ENCODE measurements around the gene OSTC.

The OSTC gene

DNA sequence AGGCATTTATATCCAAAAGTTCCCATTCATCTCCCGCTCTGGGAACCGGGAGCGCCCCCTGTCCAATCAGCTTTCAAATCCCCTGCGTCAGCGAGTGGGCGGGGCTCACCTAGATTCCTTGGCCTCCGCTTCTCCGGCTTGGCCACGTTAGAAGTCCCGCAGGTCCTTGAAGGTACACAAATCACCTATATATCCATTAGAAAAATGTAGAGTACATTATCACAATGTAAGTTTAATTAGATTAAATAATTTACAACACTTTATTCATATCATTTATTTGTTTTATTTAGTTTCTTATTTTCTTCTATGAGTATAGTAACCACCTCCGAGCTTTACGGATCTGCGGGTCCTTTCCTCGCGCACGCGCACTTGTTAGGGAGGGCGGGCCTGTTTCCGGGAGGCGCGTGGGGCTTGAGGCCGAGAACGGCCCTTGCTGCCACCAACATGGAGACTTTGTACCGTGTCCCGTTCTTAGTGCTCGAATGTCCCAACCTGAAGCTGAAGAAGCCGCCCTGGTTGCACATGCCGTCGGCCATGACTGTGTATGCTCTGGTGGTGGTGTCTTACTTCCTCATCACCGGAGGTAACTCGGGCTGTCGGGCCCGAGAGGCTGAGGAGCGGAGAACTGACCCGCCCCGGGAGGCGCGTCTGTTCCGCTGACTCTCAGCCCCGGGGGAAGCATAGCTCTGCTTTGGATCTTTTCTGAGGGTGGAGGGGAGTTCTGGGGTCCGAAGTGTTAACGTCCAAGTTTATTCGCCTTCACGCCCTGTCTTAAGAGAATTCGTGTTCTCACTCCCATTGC, at the start of gene OSTC:
Gene OSTC, plus strand, starts transcription at position 388 of the 802 bp plus-strand sequence. Its CDS starts 57 bp downstream, at position 445.
- DNase-seq, result peak; percentile 92

DNA sequence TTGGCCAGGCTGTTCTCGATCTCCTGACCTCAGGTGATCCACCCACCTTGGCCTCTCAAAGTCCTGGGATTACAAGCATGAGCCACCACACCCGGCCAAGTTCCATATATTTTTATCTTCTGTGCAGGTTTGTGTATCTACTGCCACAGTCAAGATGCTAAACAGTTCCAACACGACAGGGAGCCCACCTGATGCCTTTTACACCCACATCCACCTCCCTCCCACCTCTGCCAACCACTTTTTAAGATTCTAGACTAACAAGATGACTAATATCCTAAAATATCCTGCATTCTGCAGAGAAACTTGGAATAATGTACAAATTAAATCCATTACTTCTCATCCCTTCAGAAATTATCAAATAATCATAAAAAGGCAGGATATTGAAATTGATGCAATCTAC, 49.3 kb upstream of the OSTC start:
- no peak for DNase-seq

DNA sequence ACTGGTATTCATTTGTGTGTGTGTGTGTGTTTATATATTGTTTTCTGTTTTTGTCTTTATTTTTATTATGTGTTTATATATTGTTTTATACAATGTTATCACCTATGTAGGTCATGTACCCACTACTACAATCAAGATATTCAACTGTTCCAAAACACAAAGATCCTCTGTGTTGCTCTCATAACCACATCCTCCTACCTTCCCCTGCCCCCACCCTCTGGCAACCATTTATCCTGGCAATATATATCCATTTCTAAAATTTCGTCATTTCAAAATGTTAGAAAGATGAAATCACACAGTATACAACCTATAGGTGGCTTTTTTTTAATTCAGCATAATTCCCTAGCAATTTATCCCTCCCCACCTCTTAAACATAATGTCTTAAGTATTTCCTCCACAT, 48.9 kb upstream of the OSTC start:
- no peak for DNase-seq

DNA sequence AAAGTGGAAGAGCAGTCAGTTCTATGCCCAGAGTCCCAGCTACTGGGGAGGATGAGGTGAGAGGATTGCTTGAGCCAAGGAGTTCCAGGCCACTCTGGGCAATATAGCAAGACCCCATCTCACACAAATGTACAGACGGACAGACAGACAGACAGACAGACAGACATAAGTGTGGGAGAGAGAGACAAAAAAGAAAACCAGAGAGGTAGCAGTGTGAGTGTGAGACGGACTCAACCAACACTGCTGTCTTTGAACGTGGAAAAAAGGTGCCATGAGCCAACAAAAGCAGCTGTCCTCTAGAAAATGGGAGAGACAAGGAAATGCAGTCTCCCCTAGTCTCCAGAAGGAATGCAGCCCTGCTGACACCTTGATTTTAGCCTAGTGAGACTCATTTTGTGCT, 48.2 kb upstream of the OSTC start:
- DNase-seq, result no peak

DNA sequence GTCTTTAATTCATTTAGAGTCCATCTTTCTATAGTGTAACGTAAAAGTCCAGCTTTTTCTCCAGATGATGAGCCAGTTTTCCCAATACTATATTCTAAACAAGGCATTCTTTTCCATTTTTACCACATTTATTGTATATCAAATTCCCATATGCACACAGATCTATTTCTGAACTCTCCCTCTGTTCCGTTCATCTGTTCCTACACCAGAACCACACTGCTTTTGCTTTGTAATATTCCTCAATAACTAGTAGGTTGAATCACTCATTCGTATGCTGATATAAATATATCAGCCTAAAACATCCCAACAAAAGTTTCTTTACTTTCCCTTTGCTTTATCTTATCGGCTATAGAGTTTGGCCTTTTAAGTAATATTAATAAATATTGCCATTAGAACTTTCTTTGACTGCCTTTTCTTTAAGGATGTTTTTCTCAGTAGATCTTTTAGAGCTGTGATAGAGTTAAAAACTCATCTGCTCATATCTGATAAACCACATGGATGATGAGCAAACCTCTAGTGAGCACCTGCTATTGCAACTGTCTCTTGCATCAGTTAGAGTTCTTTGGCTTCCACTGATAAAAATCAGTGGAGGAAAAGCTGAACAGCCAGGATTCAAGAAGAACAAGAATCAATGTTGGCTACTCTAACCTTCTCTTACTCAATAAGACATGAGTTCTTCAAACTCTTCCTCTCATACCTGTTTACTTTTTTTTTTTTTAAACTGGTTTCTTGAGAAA, 43.2 kb upstream of the OSTC start:
- no peak for DNase-seq

DNA sequence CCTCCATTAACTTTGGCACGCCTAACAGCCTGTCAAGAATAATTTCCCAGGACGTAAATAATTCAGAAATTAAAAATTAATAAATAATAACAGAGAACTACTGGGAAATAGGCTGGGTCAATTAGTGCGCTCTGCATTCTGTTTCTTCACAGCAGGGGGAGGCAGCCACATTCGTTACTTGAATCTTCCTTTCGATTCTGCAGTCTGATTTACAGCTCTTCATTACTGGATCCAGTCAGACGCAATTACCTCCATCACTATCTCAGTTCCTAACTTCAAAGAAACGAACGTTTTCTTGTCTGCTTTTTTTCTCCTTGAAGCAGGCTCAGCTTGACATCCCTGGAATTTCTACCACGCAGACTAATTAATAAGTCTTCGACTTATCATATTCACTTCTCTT, 39.0 kb upstream of the OSTC start:
- no peak for DNase-seq

DNA sequence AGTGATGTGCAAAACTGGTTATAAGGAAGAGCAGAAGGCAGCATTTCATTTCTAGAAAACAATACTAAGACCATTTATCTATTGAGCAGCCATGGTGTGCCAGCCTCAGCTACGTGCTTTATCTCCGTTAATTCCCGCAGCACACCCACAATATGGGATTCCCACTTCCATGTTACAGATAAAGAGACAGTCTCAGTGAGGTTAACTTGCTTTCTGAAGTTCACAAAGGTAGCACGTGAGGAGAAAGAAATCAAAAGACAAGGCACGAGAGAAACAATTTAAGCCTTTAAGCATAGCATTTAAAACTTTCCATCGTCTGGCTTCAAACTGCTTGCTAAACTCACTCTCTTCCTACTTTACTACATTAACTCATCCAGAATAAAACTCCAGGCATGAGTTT, 38.0 kb upstream of the OSTC start:
- DNase-seq, result no peak

DNA sequence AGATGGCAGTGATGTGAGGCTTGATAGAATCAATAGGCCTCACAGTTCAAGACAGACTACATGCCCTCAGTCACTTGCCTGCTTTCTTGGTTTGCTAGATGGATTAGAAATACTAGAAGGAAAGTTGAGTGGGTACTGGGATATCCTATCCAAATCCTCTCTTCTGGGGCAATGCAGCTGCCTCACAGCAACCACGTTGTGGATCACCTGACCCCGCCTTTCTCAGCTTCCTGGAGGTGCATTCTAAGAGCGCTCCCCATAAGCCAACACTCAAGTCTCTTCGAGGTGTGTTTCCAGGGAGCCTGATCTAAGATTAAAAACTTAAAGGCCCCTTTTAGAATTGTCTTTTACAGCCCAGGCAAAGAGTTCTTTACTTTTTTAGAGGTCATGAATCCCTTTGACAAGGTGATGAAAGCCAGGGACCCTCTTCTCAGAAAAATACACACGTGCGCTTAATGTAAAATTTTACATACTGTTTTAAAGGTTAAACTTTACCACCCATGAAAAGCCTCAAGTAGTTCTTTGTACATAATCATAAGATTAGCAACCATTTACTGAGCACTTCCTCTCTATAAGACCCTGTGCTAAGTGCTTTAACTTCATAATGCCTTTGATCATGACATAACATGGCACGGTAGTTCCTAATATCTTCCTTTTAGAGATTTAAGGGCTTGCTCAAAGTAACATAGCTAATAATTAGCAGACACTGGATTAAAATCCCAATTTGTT, 30.9 kb upstream of the OSTC start:
- DNase-seq, result no peak

DNA sequence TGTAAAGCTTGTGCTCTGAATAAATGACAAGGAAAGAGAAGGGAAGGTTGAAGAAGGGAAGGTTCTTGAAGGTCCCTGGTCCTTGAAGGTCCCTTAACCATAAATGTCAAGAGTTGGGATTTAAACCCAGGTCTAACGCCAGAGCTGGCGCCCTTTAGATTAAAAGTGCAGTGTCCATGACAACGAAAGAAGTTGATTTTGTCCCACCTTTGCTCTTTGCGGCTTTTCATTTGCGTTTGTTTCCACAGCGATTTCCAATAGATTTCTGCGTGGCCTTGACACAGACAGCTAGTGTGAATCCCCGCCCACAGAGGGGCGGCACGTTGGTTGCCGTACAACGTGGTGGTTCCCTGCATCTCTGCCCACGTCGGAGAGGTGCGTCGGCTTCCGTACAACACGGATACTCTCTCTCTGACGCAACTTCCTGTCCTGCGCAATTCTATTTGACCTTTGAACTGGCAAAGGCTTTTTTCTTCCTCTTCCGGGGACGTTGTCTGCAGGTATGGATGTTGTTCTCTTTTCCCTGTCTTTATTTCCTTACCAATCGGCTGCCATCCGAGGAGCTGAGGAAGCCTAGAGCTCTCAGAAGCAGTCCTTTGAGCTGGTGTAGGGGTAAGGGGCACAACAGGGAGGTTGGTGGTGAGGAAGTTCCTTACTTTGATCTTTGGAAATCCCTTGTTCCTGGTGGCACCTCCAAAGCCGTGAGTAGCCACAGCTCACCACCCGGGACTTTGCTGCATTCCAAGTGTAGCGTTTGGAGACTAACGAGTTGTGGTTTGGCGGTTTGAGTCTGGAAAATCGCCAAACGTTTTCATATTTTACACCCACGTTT, 30.1 kb upstream of the OSTC start, which contains the start of gene RPL34:
Gene RPL34, plus strand, starts transcription at position 476 of the 832 bp plus-strand sequence. CDS start 1,384 bp downstream, outside the sequence.
- DNase-seq, result peak; percentile 97

DNA sequence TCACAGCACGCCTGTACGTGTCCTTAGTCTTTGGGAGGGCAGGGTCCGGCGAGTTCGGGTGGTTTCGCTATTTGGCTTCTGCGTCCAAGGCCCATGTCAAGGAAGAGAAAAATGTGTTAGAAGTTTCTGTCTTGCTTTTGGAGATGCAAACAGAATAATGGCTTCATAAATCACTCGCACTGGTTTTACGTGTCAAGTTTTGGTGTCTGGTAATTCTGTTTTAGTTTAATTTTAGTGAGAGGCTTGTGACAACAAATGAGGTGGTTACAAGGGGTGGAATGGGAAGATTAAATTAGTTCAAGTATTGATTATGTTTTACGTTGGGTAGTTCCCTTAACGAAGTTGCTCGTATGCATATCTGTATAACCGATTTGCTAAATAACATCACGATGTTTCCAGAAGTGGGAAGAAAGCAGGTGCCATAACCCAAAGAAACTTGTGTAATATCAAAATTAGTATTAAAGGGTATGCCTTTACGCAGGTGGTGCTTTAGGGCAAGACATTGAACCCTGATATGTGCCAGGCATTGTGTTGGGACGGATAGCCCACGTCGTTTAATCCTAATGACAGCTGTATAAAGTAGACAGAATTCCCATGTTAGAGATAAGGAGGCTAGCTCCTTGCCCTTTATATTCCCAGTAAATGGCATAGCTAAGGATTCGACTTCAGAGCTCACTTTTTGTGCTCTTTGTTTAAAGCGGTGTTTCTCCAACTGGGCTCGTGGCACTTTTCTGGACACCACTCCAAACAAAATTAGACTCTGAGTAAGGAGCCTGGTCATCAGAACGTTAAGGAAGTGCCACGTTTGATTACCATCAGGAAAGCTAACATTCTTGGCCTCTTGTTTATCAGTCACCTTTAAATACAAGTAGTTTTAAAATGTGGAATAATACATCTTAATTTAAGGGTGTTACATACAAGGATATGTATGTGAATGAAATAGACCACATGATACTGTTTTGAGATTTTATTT, 29.2 kb upstream of the OSTC start:
- DNase-seq, result no peak

DNA sequence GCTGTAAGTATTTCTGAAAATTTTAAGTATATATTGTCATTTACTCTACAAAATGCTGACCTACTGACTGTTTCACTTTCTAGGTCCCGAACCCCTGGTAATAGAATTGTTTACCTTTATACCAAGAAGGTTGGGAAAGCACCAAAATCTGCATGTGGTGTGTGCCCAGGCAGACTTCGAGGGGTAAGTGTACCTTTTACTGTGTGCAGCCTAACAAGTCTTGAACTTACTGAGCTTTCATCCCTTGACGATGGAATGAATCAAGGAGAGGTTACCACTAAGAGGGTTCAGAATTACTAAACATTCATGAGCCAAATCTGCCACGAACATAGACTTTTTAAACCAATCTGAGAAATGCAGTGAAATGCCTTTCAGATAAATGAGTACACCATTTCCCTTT, 28.4 kb upstream of the OSTC start:
- DNase-seq, result no peak

DNA sequence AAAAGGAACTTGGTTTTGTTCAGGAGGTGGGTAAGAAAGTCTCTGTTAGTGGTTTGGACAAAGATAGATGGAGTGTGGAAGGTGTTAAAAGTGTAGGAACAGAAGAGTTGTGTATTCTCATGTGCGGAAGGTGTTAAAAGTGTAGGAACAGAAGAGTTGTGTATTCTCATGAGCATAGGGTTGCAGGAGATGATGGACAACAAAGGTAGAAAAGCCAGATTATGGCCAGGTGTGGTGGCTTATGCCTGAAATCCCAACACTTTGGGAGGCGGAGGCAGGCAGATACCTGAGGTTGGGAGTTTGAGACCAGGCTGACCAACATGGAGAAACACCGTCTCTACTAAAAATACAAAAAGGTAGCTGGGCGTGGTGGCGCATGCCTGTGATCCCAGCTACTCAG, 27.6 kb upstream of the OSTC start:
- DNase-seq, result no peak

DNA sequence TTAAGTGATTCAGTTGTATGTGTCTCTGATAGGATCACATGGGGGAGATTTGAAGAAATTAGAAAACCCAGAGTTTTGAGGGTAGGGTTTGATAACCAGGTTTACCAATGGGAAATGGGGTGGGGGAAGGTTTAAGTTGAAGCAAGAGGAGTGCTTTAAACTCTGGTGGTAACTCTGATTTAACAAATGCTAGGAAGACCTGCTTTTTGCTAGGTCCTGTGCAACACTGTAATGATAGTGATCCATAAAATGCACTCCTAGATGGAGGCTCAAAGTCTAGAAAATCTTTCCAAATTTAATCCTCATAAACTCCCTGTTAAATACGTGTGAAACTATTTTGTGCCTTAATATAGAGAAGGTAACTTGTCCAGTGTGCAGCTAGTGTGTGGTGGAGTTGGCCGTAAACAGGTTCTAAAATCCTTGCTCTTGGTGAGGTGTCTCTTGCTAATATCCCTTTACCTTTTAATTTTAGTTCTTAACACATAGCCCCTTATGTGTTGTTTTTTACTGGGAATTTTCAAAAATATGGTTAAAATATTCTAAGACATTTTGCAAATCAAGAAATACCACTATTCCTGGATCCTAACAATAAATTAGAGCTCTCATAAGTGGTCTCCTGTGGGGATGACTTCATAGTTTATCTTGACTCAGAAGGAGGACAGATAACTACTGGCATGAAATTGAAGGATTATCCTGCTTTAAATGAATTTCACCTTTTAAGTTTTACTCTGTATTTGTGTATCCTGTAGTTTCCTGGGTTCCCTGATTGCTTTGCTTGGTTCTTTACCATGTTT, 25.9 kb upstream of the OSTC start:
- DNase-seq, result no peak

DNA sequence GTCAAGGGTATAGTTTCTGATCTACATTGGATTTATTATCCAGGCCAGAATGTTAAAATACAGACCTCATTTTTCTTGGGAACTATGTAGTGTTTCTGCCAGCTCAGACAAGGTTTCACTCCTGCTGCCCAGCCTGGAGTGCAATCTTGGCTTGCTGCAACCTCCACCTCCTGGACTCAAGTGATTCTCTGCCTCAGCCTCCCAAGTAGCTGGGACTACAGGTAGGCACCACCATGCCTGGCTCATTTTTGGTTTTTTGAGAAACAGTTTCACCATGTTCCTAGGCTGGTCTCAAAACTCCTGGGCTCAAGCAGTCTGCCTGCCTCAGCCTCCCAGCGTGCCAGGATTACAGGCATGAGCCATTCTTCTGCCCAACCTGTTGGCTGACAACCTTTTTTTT, 24.3 kb upstream of the OSTC start:
- no peak for DNase-seq

DNA sequence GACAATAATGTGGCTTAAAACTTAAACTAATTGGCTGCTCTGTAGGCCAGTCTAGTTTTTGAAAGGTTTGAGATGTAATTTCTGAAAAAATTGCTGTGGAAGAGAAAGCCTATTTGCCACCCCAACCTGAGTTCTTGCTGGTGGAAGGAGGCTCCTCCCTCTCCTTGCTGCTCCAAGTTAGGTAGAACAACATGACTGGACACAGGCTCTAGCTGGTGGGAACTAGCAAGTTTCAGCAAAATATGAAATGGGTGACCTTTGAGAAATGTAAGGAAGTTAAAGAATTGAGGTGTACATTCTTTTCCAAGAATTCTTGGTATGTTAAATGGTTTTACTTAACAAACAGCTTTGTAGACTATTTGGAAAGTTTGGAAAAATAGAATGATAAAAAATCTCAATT, 22.0 kb upstream of the OSTC start:
- DNase-seq, result no peak

DNA sequence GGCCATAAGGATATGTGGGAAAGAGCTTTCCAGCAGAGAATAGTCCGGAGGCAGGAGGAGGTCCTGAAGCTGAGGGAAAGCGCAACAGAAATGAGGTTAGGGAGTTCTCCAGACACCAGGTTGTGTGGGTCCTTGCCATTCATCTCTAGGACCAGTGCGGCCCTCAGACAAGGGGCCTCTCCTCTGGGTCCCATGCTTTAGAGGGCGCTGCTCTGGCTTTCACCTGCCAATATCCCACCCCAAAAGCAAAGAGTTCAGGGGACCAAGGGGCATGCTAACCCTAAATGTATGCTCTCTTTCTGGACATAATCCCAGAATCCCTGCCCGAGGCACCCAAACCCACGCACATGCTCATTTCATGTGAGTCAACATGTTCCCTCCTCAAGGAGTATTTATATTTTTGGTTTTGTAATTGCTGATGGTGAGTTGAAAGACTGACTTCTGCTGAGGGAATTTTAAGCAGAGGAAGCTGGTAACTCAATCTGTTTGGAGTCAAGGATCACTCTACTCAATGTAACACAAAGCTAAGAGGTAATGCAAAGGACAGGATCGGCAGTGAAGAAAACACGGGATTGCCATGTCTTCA, 15.2 kb upstream of the OSTC start:
- DNase-seq, result no peak

DNA sequence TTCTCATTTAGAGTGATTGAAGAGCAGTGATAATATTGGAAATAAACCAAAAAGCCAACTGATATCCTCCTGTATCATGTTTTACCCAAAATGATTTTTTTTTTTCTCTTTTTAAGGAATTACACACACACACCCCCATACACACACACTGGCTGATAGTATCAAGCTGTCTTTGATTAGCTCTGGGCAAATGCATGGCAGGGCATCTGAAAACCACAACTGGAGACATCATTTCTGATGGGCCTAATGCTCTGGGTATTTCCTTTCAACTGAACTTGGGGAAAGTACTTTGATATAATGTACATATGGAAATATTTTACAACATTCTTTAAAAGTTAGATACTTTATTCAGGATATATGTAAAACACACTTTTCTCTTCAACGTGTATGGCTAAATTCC, 14.2 kb upstream of the OSTC start:
- DNase-seq, result no peak

DNA sequence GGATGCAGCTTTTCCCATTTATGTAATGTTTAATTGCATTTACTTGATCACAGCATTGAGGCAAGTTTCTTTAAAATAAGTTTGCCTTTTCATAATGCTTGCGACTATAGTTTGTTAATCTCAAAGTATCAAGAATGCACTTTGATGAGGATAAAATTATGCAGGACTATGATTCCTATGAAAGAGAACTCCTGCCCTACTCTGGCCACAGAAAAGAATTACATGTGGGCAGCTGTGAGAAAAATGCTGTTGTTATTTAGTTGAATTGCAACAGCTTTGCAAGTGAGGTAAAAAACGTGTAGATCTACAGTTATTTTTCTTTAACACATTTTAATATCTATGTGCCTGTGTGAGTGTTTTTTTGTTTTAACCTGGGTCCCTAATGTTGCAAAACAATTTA, 12.5 kb upstream of the OSTC start:
- no peak for DNase-seq

DNA sequence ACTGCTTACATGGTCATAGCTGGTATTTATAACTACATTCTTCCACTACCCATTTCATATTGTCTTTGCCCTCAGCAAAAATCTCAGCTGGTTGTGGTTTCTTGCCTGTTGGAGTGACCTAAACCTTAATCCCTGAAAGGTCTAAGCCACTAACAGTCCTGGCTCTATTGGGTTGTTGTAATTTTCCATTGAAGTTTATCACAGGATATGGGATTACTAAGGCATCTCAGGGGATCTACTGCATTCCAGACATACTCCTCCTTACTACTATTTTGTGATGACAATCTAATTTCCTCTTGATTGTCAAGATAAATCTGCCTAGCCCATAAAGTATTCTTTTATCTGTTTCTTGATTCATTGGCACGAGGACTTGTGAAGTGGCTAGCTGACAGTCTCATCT, 6.2 kb upstream of the OSTC start:
- no peak for DNase-seq

DNA sequence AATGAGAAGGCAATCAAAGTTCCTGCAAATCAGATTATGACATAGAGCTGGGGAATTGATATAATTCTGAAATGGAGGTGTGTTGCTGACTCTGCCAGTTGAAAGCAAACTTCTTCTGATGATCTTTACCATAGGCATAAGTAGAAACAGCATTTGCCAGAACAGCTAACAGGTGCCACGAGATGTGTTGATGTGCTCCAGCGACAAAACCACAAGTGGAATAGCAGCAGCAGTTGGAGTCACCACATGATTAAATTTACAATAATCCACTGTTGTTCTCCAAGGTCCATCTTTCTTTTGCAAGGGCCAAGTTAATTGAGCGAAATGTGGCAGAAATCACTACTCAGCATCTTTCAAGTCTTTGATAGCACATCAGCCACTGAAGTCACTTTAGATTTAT, 3.7 kb upstream of the OSTC start:
- no peak for DNase-seq

All from NCI-H345 (cell line).